Measurements from ENCODE around the gene NTRK3. TPM values are rescaled to one million over a fixed set of nuclear protein-coding genes. Genes with fewer than 3 reads are reported as not detected.

The NTRK3 gene
- total RNA-seq, 4 donors from 2014 or later, result 0.09 to 2.7 (median 0.62) TPM

GRCh38 chr15:88131937-88132336 is 124.6 kb downstream of the NTRK3 start:
- Histone ChIP-seq H3K27ac (no peak overlapping the region), H3K27me3 (no peaks in the 10 kb centered on the region), H3K4me1 (peaks cover 0 to 5% (median 0%) of the 10 kb centered on the region in 3 donors), H3K4me3 (no peak overlapping the region), H3K9me3 (no peaks in the 10 kb centered on the region), H3K36me3 (no peaks in the 10 kb centered on the region)
- intact Hi-C loops (cut with DNase I), result no loop called here
- WGBS, 2 donors, result 58 to 63% methylated on average over 4 of the region's 4 CpGs
- TF ChIP-seq, protein P1, sequence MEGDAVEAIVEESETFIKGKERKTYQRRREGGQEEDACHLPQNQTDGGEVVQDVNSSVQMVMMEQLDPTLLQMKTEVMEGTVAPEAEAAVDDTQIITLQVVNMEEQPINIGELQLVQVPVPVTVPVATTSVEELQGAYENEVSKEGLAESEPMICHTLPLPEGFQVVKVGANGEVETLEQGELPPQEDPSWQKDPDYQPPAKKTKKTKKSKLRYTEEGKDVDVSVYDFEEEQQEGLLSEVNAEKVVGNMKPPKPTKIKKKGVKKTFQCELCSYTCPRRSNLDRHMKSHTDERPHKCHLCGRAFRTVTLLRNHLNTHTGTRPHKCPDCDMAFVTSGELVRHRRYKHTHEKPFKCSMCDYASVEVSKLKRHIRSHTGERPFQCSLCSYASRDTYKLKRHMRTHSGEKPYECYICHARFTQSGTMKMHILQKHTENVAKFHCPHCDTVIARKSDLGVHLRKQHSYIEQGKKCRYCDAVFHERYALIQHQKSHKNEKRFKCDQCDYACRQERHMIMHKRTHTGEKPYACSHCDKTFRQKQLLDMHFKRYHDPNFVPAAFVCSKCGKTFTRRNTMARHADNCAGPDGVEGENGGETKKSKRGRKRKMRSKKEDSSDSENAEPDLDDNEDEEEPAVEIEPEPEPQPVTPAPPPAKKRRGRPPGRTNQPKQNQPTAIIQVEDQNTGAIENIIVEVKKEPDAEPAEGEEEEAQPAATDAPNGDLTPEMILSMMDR (IDR thresholded peaks at IDR 0.05), result no peak
- no peak for TF ChIP-seq POLR2A (IDR thresholded peaks at IDR 0.05)
- no peak for DNase-seq

- H3K9me3 ChIP-seq, result no peaks in the 10 kb centered on the region
- DNase-seq, result no peak
- H3K4me3 ChIP-seq, result no peak overlapping the region
- H3K27ac ChIP-seq, result peak overlapping the region in 1 of 4 donors; percentile 36
- TF ChIP-seq, protein P1 (IDR thresholded peaks at IDR 0.05), result no peak
- no peak for TF ChIP-seq POLR2A (IDR thresholded peaks at IDR 0.05)
- no peaks in the 10 kb centered on the region for H3K27me3 ChIP-seq
- H3K4me1 ChIP-seq, result peaks cover 0 to 5% (median 0%) of the 10 kb centered on the region in 3 donors
- no peaks in the 10 kb centered on the region for H3K36me3 ChIP-seq
- intact Hi-C loops (cut with DNase I), result no loop called here
Measured at GRCh38 chr15:88127432-88127790, 129.1 kb downstream of the NTRK3 start.

DNA sequence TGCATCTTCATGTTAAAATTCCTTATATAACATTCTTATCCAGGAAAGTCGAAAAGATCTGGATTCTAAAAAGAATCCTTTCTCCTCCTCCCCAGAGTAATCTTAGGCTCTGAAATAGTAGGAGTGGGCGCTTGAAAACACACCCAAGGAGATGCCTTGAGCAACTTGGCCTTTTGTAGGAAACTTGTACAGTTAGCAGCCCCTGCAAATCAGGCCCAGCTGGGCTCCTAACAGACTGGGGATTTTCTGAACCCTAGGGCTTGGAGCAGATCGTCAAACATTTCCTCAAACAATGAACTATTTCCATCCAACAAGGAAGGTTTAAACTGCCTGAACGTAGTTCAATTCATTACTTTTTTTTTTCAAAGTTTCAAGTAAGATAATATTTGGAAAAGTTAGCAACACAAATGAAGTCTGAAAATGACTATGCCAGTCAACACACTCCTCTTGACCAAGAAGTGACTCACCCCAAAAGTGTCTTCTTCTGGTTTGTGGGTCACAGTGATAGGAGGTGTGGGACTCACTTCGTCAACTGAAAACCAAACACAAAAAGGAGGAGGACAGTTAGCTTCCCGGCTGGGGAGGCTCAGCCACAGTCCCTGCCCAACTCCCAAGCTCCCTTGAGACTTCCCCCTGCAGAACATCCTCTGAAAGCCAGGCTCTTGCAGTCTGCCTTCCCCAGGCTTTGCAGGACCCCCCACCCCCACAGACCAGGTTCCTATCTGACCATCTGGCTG is 129.7 kb downstream of the NTRK3 start:
- 43 to 49% methylated on average over 5 to 6 of the region's 6 CpGs for WGBS, 2 donors
- intact Hi-C loops (cut with DNase I), result no loop called here
- Histone ChIP-seq H3K4me1 (peaks cover 0 to 5% (median 0%) of the 10 kb centered on the region in 3 donors), H3K27ac (peak overlapping the region in 1 of 4 donors; percentile 36), H3K27me3 (no peaks in the 10 kb centered on the region), H3K9me3 (no peaks in the 10 kb centered on the region), H3K36me3 (no peaks in the 10 kb centered on the region), H3K4me3 (no peak overlapping the region)
- no peak for DNase-seq
- no peak for TF ChIP-seq POLR2A (IDR thresholded peaks at IDR 0.05)
- TF ChIP-seq, protein P1 (IDR thresholded peaks at IDR 0.05), result no peak

DNA sequence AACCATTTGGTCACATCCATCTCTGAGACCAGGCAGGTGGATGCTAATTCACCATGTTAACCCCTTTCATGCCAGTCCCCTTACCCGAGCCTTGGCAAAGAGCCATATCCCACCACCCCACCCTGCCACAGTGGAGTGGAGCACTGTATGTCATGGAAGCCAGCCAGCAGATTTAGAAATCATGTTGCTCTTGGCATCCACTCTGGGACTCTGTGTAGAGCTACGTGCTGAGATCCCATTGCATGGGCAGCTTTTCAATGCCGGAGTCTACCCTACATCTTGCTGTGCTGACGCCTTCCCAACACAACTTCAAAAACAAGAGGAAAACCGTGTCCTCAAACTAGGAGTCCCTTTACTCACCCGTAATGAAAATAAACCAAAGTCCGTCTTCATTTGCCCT is 131.0 kb downstream of the NTRK3 start:
- no peaks in the 10 kb centered on the region for H3K9me3 ChIP-seq
- H3K4me1 ChIP-seq, result peaks cover 0 to 5% (median 0%) of the 10 kb centered on the region in 3 donors
- DNase-seq, result no peak
- no peak for TF ChIP-seq POLR2A (IDR thresholded peaks at IDR 0.05)
- TF ChIP-seq, protein P1 (IDR thresholded peaks at IDR 0.05), result no peak
- H3K27me3 ChIP-seq, result no peaks in the 10 kb centered on the region
- 42 to 56% methylated on average over 7 of the region's 7 CpGs for WGBS, 2 donors
- peak overlapping the region in 1 of 4 donors; percentile 3 for H3K27ac ChIP-seq
- no peaks in the 10 kb centered on the region for H3K36me3 ChIP-seq
- intact Hi-C loops (cut with DNase I), result no loop called here
- H3K4me3 ChIP-seq, result no peak overlapping the region

DNA sequence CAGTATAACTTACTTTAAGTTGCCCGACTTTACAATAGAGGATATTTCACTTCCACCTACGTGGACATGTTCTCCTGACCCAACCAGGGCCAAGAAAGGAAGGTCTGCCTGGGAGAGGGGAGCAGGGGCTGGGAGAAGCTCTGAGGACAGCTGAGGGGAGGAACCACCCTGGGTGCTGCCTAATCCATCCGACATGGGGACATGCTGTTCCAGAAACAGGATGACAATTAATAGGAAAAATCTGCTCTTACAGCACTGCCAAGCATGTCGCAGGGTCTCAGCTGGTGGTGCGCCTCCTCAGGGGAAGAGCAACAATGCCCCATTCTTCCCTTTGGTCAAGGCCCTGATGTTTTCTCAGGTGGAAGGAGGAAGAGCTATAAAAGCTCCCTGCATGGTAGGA is 132.3 kb downstream of the NTRK3 start:
- Histone ChIP-seq H3K4me1 (peaks cover 0 to 5% (median 0%) of the 10 kb centered on the region in 3 donors), H3K9me3 (no peaks in the 10 kb centered on the region), H3K27ac (no peak overlapping the region), H3K27me3 (no peaks in the 10 kb centered on the region), H3K36me3 (no peaks in the 10 kb centered on the region), H3K4me3 (no peak overlapping the region)
- WGBS, 2 donors, result 61 to 77% methylated on average over 4 to 5 of the region's 5 CpGs
- DNase-seq, result no peak
- intact Hi-C loops (cut with DNase I), result no loop called here
- TF ChIP-seq POLR2A (IDR thresholded peaks at IDR 0.05), result no peak
- TF ChIP-seq, protein P1 (IDR thresholded peaks at IDR 0.05), result no peak
